GM23338 (cell line): ENCODE measurements around the gene KIF20B. TPM values are rescaled to one million over a fixed set of nuclear protein-coding genes. Genes with fewer than 3 reads are reported as not detected.

Experiments
- ATAC-seq: fragments of 200-7000 bp; cut with Tn5 transposase; 3 replicates; pipeline ENCODE4 v1.9.1; 2020
- DNase-seq: peaks from one replicate; pipeline ENCODE4 v3.0.0-alpha.2; 2015; ENCODE audit warnings: low spot score
- H2AFZ ChIP-seq: fragments of 200-600 bp; sonication (generic); 2 replicates; pipeline ENCODE4 v1.8.0; 2016; ENCODE audit warnings: antibody characterized with exemption, mild to moderate bottlenecking, moderate library complexity
- H3F3A ChIP-seq: fragments of 200-600 bp; sonication (generic); replicated peaks from 2 replicates; pipeline ENCODE4 v1.8.0; 2017; ENCODE audit warnings: antibody characterized with exemption, mixed run types, low read depth
- H3K27ac ChIP-seq: fragments of 200-600 bp; sonication (generic); 2 replicates; pipeline ENCODE4 v1.6.1; 2016; ENCODE audit warnings: low read depth
- H3K27me3 ChIP-seq: fragments of 200-600 bp; sonication (generic); 2 replicates; pipeline ENCODE4 v1.8.0; 2016; ENCODE audit warnings: mild to moderate bottlenecking, mixed run types, moderate library complexity; ENCODE audit not compliant: insufficient read depth
- H3K36me3 ChIP-seq: fragments of 200-600 bp; sonication (generic); 2 replicates; pipeline ENCODE4 v1.8.0; 2016; ENCODE audit warnings: mild to moderate bottlenecking; ENCODE audit not compliant: insufficient read depth
- H3K4me1 ChIP-seq: fragments of 200-600 bp; sonication (generic); 2 replicates; pipeline ENCODE4 v1.8.0; 2016; ENCODE audit warnings: mild to moderate bottlenecking, moderate library complexity; ENCODE audit not compliant: insufficient read depth
- H3K4me2 ChIP-seq: fragments of 200-600 bp; sonication (generic); 2 replicates; pipeline ENCODE4 v1.7.1; 2017; ENCODE audit warnings: mixed run types
- H3K4me3 ChIP-seq: fragments of 200-600 bp; sonication (generic); 2 replicates; pipeline ENCODE4 v1.6.1; 2016; ENCODE audit warnings: mixed run types
- H3K79me2 ChIP-seq: fragments of 200-600 bp; sonication (generic); replicated peaks from 2 replicates; pipeline ENCODE4 v1.8.0; 2017; ENCODE audit warnings: mild to moderate bottlenecking; ENCODE audit not compliant: insufficient read depth
- H3K9me2 ChIP-seq: fragments of 200-600 bp; sonication (generic); 2 replicates; pipeline ENCODE4 v1.8.0; 2017; ENCODE audit not compliant: insufficient read depth
- H4K20me1 ChIP-seq: fragments of 200-600 bp; sonication (generic); replicated peaks from 2 replicates; pipeline ENCODE4 v1.8.0; 2017; ENCODE audit warnings: mild to moderate bottlenecking; ENCODE audit not compliant: insufficient read depth
- H3K27ac Mint-ChIP-seq: 2 replicates; pipeline ENCODE4 v1.8.0; 2020; ENCODE audit warnings: inconsistent platforms, mild to moderate bottlenecking, moderate library complexity, mixed read lengths
- H3K27me3 Mint-ChIP-seq: 3 replicates; pipeline ENCODE4 v1.8.0; 2022; ENCODE audit warnings: low read depth, mild to moderate bottlenecking, moderate library complexity, mixed read lengths, inconsistent platforms; ENCODE audit not compliant: insufficient read depth, poor library complexity
- H3K36me3 Mint-ChIP-seq: 3 replicates; pipeline ENCODE4 v1.8.0; 2021; ENCODE audit warnings: low read depth, mild to moderate bottlenecking, inconsistent platforms, moderate library complexity, mixed read lengths
- H3K4me1 Mint-ChIP-seq: 3 replicates; pipeline ENCODE4 v1.8.0; 2020; ENCODE audit warnings: mild to moderate bottlenecking, inconsistent platforms, mixed read lengths
- H3K4me3 Mint-ChIP-seq: 3 replicates; pipeline ENCODE4 v1.8.0; 2021; ENCODE audit warnings: moderate library complexity, mild to moderate bottlenecking, inconsistent platforms, mixed read lengths
- H3K9me3 Mint-ChIP-seq: 3 replicates; pipeline ENCODE4 v1.8.0; 2020; ENCODE audit warnings: moderate library complexity, mild to moderate bottlenecking, inconsistent platforms, mixed read lengths
- ETS1 ChIP-seq: IDR thresholded peaks from 2 replicates; pipeline ENCODE4 v1.6.1; 2016; ENCODE audit warnings: antibody characterized with exemption
- EZH2phosphoT487 ChIP-seq: fragments of 200-600 bp; sonication (generic); IDR thresholded peaks from one replicate; pipeline ENCODE4 v1.8.1; 2018; ENCODE audit warnings: antibody characterized with exemption; ENCODE audit not compliant: unreplicated experiment
- REST ChIP-seq: IDR thresholded peaks from one replicate; pipeline ENCODE4 v1.6.1; 2018; ENCODE audit warnings: antibody characterized with exemption; ENCODE audit not compliant: unreplicated experiment
- STAT1 ChIP-seq: IDR thresholded peaks from one replicate; pipeline ENCODE4 v1.6.1; 2016; ENCODE audit warnings: antibody characterized with exemption; ENCODE audit not compliant: unreplicated experiment
- ZNF114 ChIP-seq: fragments of 250-450 bp; sonication (Bioruptor Pico); IDR thresholded peaks from 2 replicates; pipeline ENCODE4 v1.5.0; 2020; ENCODE audit warnings: mild to moderate bottlenecking, moderate library complexity
- polyA plus RNA-seq: library from polyadenylated mRNA; unstranded; fragments of >200 nt; fragmentation: Nextera tagmentation; extraction: Ambion mirVana; gene quantifications from 2 replicates; pipeline ENCODE4 v1.2.1, GENCODE V29; 2016
- total RNA-seq: library from RNA; depleted of rRNA; stranded (reverse); fragments of >200 nt; shearing (Covaris generic); gene quantifications from 2 replicates; pipeline ENCODE4 v1.2.3, GENCODE V29; 2014

Gene KIF20B
- total and polyA plus RNA-seq, 2 experiments from 2014 or later: 42.7 to 111 TPM

- TF ChIP-seq ETS1: no peak
These were observed 4.1 kb downstream of the KIF20B start (continued) for GRCh38 chr10:89705466-89705865.

- Mint-ChIP-seq H3K4me3 (no peak overlapping the region), H3K4me1 (peaks cover 18% of the 10 kb centered on the region), H3K27ac (no peak overlapping the region), H3K27me3 (peaks cover 8% of the 10 kb centered on the region), H3K9me3 (peaks cover 3% of the 10 kb centered on the region; the same call in 2 of the 3 replicates), H3K36me3 (peaks cover 10% of the 10 kb centered on the region; the same call in 2 of the 3 replicates)
- no peaks in the 10 kb centered on the region for H3K27me3 ChIP-seq
- no peaks in the 10 kb centered on the region for H3F3A ChIP-seq
- no peaks in the 10 kb centered on the region for H3K36me3 ChIP-seq
- DNase-seq (no peak), ATAC-seq (no peak)
- no peak overlapping the region for H3K4me2 ChIP-seq
- H3K4me1 ChIP-seq: peaks cover 11% of the 10 kb centered on the region
- no peak overlapping the region for H2AFZ ChIP-seq
- peaks cover 94% of the 10 kb centered on the region for H3K79me2 ChIP-seq
- H3K9me2 ChIP-seq: no peaks in the 10 kb centered on the region
- no peak overlapping the region for H3K4me3 ChIP-seq
- H3K27ac ChIP-seq: peak overlapping the region; percentile 33; the same call in 1 of the 2 replicates
- TF ChIP-seq STAT1 (no peak), EZH2phosphoT487 (no peak), ZNF114 (no peak)
- H4K20me1 ChIP-seq: peaks cover 20% of the 10 kb centered on the region
These were observed 4.6 kb downstream of the KIF20B start for GRCh38 chr10:89706011-89706410.

DNA sequence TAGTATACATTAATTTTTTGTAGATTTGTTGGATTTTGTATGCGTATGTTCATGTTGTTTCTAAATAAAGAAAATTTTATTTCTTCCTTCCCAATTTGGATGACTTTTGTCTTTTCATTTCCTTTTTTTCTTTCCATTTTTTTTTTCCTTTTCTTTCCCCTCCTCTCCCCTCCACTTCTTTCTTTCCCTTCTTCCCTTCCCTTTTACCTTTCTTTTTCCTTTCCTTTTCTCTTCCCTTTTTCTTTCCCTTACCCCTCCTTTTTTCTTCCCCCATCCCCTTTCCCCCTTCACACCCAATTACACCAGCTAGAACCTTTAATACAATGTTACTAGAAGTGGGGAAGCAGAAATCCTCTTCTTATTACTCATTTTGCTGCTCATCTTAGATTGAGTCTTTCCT is 6.0 kb downstream of the KIF20B start:
- Histone ChIP-seq H4K20me1 (peaks cover 20% of the 10 kb centered on the region), H3K4me3 (no peak overlapping the region), H3K27ac (no peak overlapping the region), H3K9me2 (no peaks in the 10 kb centered on the region), H3K79me2 (peaks cover 100% of the 10 kb centered on the region), H3K4me2 (no peak overlapping the region), H3F3A (no peaks in the 10 kb centered on the region), H2AFZ (no peak overlapping the region), H3K4me1 (peaks cover 7% of the 10 kb centered on the region), H3K27me3 (no peaks in the 10 kb centered on the region), H3K36me3 (peaks cover 12% of the 10 kb centered on the region; the same call in 1 of the 2 replicates)
- Mint-ChIP-seq H3K9me3 (no peaks in the 10 kb centered on the region), H3K36me3 (peaks cover 18% of the 10 kb centered on the region), H3K4me1 (peaks cover 18% of the 10 kb centered on the region), H3K27ac (no peak overlapping the region), H3K27me3 (no peaks in the 10 kb centered on the region), H3K4me3 (no peak overlapping the region)
- no peak for DNase-seq
- no peak for ATAC-seq
- TF ChIP-seq REST: no peak
